Ovary (tissue), 3 donors: ENCODE results near the gene FARS2.

Source experiments
- EP300 ChIP-seq: sonication (generic); formaldehyde crosslinking; IDR thresholded peaks from one replicate; pipeline ENCODE4 v1.6.1; 2017; ENCODE audit warnings: antibody characterized with exemption
- POLR2A ChIP-seq: fragments of 450-650 bp; IDR thresholded peaks from one replicate; pipeline ENCODE4 v1.6.1; 2017; ENCODE audit warnings: antibody characterized with exemption, mild to moderate bottlenecking, moderate library complexity
- TF ChIP-seq, protein P1 (sequence below), 3 donors: fragments of 450-650 bp in 2 of 3; fragments of 200-600 bp in 1 of 3; IDR thresholded peaks; one replicate each; pipeline versions ENCODE4 v1.5.1 to v1.8.0; 2016 to 2022; ENCODE audit warnings: antibody characterized with exemption in 3 of 3, mild to moderate bottlenecking in 1 of 3
- donor health status: DM: no; HTN: no; CAD: no.

DNA sequence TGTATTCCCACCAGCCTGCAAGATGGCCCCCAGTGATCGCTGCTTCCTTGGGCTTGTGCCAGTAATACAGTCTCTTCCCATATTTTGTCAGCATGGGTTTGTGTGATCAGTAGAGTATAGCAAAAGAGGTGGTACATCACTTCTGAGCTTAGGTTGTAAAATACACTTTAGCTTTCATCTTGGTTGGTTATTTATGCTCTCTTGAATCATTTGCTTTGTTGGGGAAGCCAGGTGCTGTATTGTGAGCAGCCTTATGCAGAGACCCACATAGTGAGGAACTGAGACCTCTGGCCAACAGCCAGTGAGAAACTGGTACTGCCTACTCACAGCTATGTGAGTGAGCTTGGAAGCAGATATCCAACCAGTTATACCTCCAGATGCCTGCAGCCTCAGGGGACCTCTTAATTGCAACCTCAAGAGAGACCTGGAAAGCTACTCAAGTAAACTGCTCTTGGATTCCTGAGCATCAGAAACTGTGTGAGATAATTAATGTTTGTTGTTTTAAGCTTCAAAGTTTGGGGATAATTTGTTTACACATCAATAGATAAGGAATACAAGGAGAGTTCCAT lies 229.3 kb downstream of the FARS2 start:
- no peak for TF ChIP-seq POLR2A
- TF ChIP-seq, protein P1, sequence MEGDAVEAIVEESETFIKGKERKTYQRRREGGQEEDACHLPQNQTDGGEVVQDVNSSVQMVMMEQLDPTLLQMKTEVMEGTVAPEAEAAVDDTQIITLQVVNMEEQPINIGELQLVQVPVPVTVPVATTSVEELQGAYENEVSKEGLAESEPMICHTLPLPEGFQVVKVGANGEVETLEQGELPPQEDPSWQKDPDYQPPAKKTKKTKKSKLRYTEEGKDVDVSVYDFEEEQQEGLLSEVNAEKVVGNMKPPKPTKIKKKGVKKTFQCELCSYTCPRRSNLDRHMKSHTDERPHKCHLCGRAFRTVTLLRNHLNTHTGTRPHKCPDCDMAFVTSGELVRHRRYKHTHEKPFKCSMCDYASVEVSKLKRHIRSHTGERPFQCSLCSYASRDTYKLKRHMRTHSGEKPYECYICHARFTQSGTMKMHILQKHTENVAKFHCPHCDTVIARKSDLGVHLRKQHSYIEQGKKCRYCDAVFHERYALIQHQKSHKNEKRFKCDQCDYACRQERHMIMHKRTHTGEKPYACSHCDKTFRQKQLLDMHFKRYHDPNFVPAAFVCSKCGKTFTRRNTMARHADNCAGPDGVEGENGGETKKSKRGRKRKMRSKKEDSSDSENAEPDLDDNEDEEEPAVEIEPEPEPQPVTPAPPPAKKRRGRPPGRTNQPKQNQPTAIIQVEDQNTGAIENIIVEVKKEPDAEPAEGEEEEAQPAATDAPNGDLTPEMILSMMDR (IDR thresholded peaks at IDR 0.05) = no peak
- TF ChIP-seq EP300 = no peak
